ENCODE results near the gene SMARCAL1.

SMARCAL1 gene

DNA sequence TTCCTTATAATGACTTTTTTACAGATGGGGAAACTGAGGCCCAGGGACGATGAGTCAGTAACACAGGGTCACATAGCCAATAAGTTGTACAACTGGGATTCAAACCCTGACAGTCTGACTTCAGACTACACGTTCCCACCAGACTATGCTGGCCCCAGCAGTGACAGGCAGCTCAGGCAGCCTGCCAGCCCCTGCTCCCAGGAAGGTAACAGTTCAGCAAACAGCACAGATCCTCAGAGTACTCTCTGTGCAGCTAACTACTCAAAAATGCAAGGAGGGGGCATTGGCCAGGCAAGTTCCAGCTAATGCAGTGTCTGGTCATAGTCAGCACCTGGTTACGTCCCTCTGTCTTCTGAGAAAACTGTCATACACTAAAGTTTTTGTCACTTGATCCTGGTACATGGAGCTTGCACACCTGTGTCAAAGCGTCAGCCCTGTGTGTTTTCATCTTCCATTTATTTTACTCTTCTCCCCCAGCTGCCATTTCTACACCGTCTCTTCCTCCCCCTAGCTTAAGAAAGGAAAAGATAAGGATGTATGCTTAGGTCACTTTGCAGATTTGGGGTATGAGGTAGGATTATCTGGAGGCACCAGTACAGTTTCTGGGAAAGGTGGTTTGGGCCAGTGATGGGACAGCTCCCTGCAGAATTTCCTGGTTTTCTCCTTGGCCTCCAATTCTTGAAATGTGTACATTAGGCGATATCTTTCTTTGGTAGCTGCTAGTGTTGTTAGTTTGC lies 4.5 kb downstream of the SMARCAL1 start:
- no peak for TF ChIP-seq ZNF140 (tag by site-specific recombination; IDR thresholded peaks at IDR 0.05)
- TF ChIP-seq ZNF621 (tag by site-specific recombination; IDR thresholded peaks at IDR 0.05), result no peak
- TF ChIP-seq, protein P1, sequence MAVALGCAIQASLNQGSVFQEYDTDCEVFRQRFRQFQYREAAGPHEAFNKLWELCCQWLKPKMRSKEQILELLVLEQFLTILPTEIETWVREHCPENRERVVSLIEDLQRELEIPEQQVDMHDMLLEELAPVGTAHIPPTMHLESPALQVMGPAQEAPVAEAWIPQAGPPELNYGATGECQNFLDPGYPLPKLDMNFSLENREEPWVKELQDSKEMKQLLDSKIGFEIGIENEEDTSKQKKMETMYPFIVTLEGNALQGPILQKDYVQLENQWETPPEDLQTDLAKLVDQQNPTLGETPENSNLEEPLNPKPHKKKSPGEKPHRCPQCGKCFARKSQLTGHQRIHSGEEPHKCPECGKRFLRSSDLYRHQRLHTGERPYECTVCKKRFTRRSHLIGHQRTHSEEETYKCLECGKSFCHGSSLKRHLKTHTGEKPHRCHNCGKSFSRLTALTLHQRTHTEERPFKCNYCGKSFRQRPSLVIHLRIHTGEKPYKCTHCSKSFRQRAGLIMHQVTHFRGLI (tag by site-specific recombination; IDR thresholded peaks at IDR 0.05), result no peak
- no peak for TF ChIP-seq ZNF558 (tag by site-specific recombination; IDR thresholded peaks at IDR 0.05)
- TF ChIP-seq, protein P2, sequence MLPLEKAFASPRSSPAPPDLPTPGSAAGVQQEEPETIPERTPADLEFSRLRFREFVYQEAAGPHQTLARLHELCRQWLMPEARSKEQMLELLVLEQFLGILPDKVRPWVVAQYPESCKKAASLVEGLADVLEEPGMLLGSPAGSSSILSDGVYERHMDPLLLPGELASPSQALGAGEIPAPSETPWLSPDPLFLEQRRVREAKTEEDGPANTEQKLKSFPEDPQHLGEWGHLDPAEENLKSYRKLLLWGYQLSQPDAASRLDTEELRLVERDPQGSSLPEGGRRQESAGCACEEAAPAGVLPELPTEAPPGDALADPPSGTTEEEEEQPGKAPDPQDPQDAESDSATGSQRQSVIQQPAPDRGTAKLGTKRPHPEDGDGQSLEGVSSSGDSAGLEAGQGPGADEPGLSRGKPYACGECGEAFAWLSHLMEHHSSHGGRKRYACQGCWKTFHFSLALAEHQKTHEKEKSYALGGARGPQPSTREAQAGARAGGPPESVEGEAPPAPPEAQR (tag by site-specific recombination; IDR thresholded peaks at IDR 0.05), result no peak
- TF ChIP-seq ZNF221 (tag by site-specific recombination; IDR thresholded peaks at IDR 0.05; ENCODE audit: borderline replicate concordance), result no peak
- TF ChIP-seq, protein P3, sequence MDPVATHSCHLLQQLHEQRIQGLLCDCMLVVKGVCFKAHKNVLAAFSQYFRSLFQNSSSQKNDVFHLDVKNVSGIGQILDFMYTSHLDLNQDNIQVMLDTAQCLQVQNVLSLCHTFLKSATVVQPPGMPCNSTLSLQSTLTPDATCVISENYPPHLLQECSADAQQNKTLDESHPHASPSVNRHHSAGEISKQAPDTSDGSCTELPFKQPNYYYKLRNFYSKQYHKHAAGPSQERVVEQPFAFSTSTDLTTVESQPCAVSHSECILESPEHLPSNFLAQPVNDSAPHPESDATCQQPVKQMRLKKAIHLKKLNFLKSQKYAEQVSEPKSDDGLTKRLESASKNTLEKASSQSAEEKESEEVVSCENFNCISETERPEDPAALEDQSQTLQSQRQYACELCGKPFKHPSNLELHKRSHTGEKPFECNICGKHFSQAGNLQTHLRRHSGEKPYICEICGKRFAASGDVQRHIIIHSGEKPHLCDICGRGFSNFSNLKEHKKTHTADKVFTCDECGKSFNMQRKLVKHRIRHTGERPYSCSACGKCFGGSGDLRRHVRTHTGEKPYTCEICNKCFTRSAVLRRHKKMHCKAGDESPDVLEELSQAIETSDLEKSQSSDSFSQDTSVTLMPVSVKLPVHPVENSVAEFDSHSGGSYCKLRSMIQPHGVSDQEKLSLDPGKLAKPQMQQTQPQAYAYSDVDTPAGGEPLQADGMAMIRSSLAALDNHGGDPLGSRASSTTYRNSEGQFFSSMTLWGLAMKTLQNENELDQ (tag by site-specific recombination; IDR thresholded peaks at IDR 0.05; ENCODE audit: low read depth), result no peak
- POLR2A ChIA-PET, result no interaction called here
- CTCF ChIA-PET, result interaction anchor here (0.7 to 1.8 kb wide), 2 partner anchors 12 to 82 kb away, joined by 3 to 6 read pairs; partner anchors contain the start of gene RPL37A

DNA sequence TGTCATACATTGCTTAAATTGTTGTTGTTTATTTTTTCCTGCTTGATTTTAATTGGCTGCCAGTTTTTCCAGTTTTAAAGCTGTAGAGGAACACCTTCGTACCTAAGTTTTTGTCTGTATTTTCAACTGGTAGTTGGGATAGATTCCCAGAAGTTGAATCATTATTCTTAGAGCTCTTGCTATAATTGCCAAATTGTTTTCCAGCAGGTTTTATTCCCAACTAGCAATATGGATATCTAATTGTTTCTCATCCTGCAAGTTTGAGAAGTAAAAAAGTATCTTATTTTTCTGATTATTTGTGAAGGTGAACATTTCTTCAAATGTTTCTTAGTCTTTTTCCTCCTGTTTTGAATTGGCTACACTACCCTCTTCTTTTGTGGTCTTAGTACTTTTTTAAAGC lies 6.7 kb downstream of the SMARCAL1 start:
- Histone ChIP-seq H3K9me3 (ENCODE audit: control insufficient read depth, insufficient read depth, low read depth, low read length) (no peaks in the 10 kb centered on the region), H3K27ac (ENCODE audit: extremely low read depth, low read depth, low read length) (no peak overlapping the region), H3K4me1 (ENCODE audit: control insufficient read depth, insufficient read depth, low read length) (no peaks in the 10 kb centered on the region), H3K4me3 (ENCODE audit: low read depth, low read length) (no peak overlapping the region), H3K36me3 (ENCODE audit: control insufficient read depth in 2 of 2, insufficient read depth in 1 of 2, low read length in 2 of 2) (peaks cover 20 to 92% of the 10 kb centered on the region in 2 experiments)
- TF ChIP-seq ZNF394 (tag by site-specific recombination; IDR thresholded peaks at IDR 0.05; ENCODE audit: borderline replicate concordance) (no peak), ZXDB (tag by site-specific recombination; IDR thresholded peaks at IDR 0.05) (no peak), ZNF341 (tag by site-specific recombination; IDR thresholded peaks at IDR 0.05; ENCODE audit: low read depth) (no peak), ZNF214 (tag by site-specific recombination; IDR thresholded peaks at IDR 0.05; ENCODE audit: borderline replicate concordance) (no peak), ZNF76 (tag by site-specific recombination; IDR thresholded peaks at IDR 0.05; ENCODE audit: borderline replicate concordance, low read depth) (no peak), ZNF416 (tag by site-specific recombination; IDR thresholded peaks at IDR 0.05) (no peak), ZNF623 (tag by site-specific recombination; IDR thresholded peaks at IDR 0.05) (no peak), FEZF1 (tag by site-specific recombination; IDR thresholded peaks at IDR 0.05) (no peak), SALL2 (tag by site-specific recombination; IDR thresholded peaks at IDR 0.05; ENCODE audit: borderline replicate concordance) (no peak), ZBTB20 (tag by site-specific recombination; IDR thresholded peaks at IDR 0.05) (no peak), ZNF621 (tag by site-specific recombination; IDR thresholded peaks at IDR 0.05) (no peak), ZBTB26 (tag by site-specific recombination; optimal IDR thresholded peaks at IDR 0.05) (no peak)
- CTCF ChIA-PET, result interaction anchor here (0.7 kb wide), 3 partner anchors 24 to 395 kb away, joined by 3 to 5 read pairs (median 3); no protein-coding TSS in a partner anchor
- POLR2A ChIA-PET, result interaction anchor here (0.6 to 1.0 kb wide), 2 partner anchors 49 to 80 kb away, joined by 3 to 5 read pairs; partner anchors contain the start of gene RPL37A

More for the DNA sequence above, 4.5 kb downstream of the SMARCAL1 start:
- H3K36me3 ChIP-seq (ENCODE audit: control insufficient read depth in 2 of 2, insufficient read depth in 1 of 2, low read length in 2 of 2), result peaks cover 14 to 70% of the 10 kb centered on the region in 2 experiments; a peak in 2 of 3 replicates
- H3K27ac ChIP-seq (ENCODE audit: extremely low read depth, low read depth, low read length), result no peak overlapping the region
- no peak overlapping the region for H3K4me3 ChIP-seq (ENCODE audit: low read depth, low read length)
- H3K4me1 ChIP-seq (ENCODE audit: control insufficient read depth, insufficient read depth, low read length), result no peaks in the 10 kb centered on the region
- H3K9me3 ChIP-seq (ENCODE audit: control insufficient read depth, insufficient read depth, low read depth, low read length), result no peaks in the 10 kb centered on the region

Data from HEK293 (cell line).